NT2/D1 (cell line): ENCODE data around the gene ASXL1.
"Not testable (repeated sequence)": the region's sequence is repeated elsewhere in the genome, so short reads cannot be mapped to it uniquely, and the experiment has no call there.

Source experiments
- YY1 ChIP-seq: IDR thresholded peaks from 2 replicates; pipeline ENCODE4 v1.6.1; 2011; ENCODE audit not compliant: insufficient read length, insufficient read depth
- ZNF274 ChIP-seq: IDR thresholded peaks from 2 replicates; pipeline ENCODE4 v1.6.1; 2011; ENCODE audit warnings: mild to moderate bottlenecking, low read depth, low read length

DNA sequence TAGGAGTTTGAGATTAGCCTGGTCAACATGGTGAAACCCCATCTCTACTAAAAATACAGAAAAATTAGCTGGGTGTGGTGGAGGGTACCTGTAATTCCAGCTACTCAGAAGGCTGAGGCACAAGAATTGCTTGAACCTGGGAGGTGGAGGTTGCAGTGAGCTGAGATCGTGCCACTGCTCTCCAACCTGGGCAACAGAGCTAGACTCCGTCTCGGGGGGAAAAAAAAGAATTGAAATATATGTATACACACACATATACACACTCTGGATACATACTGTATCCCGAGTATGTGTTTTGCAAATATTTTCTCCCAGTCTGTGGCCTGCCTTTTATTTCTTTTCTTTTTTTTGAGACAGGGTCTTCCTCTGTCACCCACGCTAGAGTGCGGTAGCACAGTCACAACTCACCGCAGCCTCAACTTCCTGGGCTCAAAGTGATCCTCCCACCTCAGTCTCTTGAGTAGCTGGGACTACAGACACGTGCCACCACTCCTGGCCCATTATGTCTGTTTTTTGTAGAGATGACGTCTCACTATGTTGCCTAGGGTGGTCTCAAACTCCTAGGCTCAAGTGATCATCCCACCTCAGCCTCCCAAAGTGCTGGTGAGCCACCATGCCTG, 49.1 kb downstream of the ASXL1 start:
- TF ChIP-seq ZNF274, YY1: not testable (repeated sequence)
